ENCODE results near the gene LHX2.

Gene LHX2

GRCh38 chr9:124000161-124000783, 11.3 kb upstream of the LHX2 start:
- no peak for DNase-seq (ENCODE audit: low read depth)

DNA sequence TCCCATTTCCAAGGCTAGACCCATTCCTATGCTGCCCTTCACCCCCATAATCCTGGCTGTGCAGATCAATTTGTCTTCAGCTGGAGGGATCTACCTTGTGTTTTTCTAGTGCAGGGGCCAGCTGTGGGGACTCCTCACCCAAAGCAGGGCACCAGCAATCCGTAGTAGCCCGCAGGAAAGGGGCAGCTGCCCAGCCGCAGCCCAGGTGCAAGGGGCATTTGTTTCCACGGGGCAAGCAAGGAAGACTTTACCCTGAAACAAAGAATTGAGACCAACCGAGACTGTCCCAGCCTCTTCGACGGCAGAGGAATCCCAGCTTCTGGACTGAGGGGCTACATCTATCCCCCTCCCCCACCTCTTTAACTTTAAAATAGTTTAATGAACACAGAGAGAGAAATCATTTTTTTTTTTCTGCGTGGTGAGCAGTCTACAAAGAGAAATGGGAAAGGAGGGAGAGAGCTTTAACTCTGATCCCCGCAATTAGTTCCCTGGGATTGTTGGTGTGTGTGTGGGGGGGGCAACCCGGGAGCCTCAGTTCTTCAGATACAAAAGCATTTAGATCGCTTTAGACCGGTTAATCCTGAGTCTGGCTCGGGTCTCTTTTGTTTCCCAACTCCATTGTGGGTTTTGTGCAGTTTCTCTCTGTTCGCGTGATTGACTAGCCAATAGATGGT, 10.6 kb upstream of the LHX2 start:
- DNase-seq (ENCODE audit: low read depth): no peak

DNA sequence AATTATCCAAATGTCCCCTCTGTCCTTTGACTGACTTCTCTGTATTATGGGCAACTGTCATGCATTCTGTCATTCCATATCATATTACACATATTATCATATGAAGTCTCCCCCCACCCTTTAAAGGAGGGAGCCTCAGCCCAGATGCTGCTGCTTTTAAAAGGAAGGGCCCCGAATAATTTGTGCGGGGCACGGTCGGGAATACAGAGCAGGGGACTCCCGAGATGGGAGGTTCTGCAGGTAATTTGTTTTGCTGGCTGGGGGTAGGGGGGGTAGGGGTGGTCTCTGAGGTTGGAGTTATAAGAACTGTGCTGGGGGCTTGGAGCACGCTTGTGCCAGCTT, 10.1 kb upstream of the LHX2 start:
- no peak for DNase-seq (ENCODE audit: low read depth)

DNA sequence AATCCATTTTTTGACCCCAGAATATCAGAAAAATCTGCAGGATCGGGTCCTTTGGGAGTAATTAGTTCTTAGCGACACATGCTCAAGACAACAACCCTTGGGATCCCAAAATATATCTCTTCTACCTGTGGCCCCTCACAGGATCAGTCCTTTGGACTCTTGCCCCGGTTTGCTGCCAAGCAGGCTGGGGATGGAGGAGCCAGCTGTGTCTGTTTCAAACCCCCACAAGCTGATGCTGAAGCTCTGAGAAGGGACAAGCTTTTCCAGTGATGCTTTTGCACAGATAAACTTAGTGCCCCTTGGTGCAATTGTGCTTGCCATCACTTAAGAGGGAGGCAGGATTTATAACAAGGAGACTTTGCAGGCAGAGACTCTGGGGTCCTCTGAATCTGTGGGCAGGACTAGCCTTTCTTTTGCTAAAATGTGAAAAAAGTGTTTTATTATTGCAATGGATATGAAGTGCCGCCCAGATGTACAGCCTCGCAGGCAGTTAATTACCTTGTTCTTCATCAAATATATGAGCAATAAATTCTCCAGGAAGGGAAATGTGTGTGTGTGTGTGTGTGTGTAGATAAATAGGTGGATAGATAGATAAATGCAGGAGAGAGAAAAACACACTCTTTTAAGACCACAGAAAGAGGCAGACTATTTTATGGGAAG, 9.6 kb upstream of the LHX2 start:
- DNase-seq (ENCODE audit: low read depth): no peak

- no peak for DNase-seq (ENCODE audit: low read depth)
These were observed 7.8 kb upstream of the LHX2 start for GRCh38 chr9:124003636-124004349.

DNA sequence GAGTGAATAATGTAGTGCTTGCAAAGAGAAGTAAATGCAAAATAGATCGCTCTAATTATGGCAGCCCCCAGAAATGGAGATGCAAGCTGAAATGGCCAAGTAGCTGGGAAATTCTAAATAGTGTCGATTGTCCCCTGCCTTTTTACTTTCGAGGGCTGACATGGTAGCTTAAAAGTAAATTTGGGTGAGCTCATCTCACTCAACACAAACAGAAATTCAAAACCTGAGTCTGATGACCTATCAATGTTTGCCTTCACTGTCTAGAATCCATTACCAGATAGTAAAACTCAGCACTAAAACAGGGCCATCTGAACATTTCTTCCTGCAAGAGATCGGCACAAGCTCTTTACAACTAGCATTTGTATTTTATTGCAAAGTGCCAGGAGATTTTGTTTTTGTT, 7.0 kb upstream of the LHX2 start:
- DNase-seq (ENCODE audit: low read depth): no peak

DNA sequence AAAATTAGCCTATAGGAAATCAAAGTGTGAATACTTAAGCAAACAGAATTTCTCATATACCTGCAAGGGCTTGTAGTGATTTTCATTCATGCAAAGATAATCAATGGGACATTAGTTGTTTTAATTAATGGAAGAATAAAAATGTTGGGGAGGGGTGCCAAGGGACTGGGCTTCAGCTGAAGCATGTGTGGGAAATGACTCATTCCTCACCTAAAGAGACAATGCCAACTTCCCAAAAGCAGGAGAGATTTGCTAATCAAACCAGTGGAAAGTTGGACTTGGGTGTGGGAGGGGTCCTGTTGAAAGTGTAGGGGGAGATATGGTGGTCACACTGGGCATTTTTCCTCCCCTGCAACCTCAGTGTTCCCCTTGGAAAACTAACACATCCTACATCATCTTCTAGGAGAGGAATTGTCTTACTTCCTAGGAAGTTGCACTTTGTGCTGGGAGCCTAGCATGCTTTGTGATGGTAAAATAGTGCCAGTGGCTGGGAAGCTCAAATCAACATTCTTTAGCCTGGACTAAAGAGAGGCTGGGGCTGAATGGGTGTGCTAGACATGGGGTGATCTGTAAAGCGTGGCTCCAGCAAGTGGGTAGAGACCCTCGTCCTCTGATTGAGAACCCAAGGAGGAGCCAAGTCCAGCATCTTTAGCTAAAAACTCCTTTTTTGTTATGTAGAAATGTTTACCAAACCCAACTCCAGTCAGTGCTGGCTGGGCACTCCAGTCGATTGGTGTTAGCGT, 6.4 kb upstream of the LHX2 start:
- no peak for DNase-seq (ENCODE audit: low read depth)

GRCh38 chr9:124006448-124007361, 4.9 kb upstream of the LHX2 start:
- DNase-seq (ENCODE audit: low read depth): no peak

DNA sequence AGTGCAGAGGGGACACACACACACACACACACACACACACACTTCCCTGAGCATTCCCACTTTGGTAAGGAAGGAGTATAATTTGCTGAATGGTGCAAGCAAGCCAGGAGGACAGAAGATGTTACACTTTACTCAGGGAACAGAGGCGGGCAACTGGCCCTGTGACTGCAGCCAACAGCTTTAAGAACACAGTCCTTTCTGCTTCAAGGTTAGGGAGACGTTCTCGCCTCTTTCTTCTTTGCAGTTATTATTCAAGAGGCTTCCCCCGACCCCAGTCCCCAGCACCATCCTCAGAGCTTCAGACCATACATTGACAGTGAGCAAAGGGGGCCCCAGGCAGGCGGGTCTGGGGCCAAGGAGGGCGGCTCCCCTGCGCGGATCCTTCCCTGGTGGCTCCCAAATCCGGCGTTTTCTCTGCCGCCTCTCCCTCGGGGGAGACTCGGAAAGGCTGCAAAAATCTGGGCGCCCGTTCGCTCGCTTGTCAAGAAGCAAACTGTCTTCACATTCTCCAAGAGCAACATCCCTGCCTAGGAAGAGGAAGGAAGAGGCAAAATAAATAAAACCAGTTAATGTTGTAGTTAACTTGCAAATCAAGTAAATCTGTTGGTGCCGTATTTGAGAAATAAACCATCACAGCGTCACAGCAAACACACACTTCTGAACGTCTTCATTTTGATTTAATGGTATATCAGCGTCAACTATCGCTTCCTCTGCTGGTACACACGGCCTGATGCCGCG, 3.8 kb upstream of the LHX2 start:
- DNase-seq (ENCODE audit: low read depth): no peak

GRCh38 chr9:124008303-124008693, 3.3 kb upstream of the LHX2 start:
- DNase-seq (ENCODE audit: low read depth): no peak

- no peak for DNase-seq (ENCODE audit: low read depth)
These were observed 2.7 kb upstream of the LHX2 start for GRCh38 chr9:124008694-124009530.

DNA sequence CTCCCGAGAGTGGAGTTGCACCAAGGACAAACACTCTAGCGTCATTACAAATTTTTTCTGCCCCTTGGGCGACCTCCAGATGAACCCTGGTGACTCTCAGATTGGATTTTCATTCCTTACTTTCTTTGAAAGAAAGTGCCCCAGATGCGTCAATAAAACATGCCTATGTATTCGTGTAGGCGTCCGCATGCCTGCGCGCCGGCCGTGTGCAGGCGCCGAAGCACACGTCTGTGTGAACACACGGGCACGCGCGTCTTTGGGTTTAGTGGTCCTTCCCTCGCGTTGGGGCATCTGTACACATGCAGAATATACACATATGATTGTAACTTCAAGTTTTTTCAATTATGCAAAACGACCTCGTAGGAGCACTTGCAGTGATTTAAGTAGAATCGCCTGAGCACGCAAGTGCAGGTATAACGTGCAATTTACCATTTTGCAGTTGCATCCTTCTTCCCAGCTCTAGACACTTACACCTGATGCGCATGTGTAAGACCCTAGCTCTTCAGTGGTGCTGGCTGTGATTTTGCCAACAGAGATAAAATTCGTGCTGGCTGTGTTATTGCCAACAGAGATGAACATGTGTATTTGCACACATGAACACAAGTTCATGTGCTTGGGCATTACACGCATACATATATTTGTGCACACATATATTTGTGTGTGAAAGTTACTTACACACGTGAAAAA, 1.9 kb upstream of the LHX2 start:
- no peak for DNase-seq (ENCODE audit: low read depth)

- no peak for DNase-seq (ENCODE audit: low read depth)
These were observed 1.3 kb upstream of the LHX2 start for GRCh38 chr9:124010303-124010664.

DNA sequence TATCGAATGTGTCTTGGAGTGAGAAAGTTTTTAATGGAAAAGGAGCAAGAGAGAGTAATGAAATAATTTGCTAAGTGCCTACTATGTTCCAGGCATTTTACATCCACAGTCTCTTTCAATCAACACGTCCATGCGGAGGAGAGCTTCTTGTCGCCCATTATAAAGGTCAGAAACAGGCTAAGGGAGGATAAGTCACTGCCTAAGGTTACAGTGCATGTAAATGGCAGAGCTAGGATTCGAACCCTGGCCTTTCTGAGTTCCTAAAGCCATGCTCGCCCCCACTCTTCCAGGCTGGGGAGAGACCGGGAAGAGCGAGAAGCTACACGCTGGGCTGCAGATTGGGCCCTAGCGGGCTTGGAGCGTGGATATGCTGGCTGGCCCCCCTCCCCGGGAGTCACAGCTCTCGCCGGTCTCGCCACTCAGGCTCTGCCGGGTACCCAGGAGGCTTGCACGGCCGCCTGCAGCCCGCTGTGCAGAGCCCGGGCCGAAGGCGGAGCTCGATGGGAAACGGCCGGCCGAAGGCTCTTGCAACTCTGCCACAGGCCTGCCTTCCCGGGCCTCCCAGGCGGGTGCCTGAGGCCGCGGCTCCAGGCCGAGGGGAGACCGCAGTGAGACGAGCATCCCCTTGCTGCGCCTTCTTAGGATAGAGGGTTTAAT, 775 bp upstream of the LHX2 start:
- DNase-seq (ENCODE audit: low read depth): no peak

DNA sequence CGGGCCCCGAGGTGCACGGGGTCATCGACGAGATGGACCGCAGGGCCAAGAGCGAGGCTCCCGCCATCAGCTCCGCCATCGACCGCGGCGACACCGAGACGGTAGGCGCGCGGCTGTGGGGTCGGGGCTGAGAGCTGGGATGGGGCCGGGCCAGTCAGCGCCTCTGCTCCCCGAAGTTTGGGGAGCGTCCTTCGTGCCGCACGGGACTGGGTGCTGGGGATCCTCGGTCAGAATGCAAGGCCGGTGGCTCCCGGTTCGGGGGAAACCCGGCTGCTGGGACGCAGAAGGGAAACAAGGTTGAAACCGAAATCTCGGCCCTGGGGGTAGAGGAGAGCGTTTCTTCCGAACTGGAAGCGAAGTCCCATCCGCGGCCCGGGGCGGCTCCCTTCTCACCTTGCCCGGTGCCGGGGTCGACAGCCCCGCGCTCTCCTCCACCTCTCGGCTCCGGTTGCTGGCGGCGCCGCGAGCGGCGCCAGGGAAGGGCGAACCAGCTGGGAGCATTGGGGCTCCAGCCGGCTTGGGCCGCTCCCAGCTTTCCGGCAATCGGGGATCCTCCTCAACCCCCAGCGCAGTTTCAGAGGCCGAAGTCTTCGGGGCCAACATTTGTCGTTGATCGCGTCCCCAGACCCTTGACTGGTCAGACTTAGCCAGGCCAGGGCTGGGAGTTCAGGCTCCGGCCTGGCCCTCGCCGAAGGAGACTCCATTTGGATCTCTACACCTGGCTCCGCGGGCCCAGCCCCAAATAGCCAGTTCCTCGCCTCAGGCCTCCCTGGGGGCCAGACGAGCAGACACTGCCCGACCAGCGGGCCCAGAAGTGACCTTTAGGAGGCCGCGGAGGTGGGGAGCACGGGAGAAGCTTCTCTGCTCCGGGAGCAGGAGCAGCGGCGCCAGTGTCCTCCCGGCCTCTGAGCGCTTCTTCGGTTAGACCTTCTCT, 1.1 kb downstream of the LHX2 start:
- DNase-seq (ENCODE audit: low read depth): no peak

DNA sequence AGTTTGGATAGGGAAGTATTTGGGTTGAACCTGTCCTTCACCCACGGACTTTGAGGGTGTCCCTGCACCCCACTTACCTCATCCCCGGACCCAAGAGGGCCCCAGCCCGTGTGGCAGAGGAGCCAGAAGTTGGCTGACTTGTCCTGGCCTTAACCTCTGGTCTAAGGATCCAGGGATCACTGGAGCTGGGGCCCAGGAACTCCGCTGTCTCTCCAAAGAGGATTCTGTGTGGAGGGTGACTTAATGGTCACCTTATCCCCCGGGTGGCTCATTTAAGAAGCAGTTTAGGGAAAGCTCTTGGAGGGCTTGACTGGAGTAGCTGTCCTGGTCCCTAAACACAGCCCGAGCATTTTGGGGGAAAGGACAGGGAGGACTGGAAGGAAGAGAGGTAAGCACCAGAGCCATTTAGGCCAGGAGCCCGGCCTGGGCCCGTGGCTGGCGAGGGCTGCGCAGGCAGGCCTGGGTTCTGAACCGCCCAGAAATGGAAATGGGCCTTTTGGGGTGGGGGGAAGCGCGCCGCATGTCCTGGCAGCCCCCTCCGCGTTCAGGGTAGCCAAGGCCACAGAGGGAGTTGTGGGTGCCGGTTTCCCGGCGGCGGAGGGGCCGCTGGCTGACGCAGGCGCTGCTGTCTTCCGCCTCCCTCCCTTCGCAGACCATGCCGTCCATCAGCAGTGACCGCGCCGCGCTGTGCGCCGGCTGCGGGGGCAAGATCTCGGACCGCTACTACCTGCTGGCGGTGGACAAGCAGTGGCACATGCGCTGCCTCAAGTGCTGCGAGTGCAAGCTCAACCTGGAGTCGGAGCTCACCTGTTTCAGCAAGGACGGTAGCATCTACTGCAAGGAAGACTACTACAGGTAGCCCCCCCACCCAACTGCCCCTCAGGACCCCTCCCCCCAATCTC, 2.0 kb downstream of the LHX2 start:
- no peak for DNase-seq (ENCODE audit: low read depth)
